Fibroblast of lung (primary cell): ENCODE results near the gene ERP44. TPM values are rescaled to one million over a fixed set of nuclear protein-coding genes. Genes with fewer than 3 reads are reported as not detected.

Source experiments
- DNase-seq, 2 donors: peaks; one replicate each; pipeline versions ENCODE4 v3.0.0 to v3.0.0-alpha.2; 2010; ENCODE audit warnings: low read depth in 2 of 2
- H2AFZ ChIP-seq: 2 replicates; pipeline ENCODE4 v1.5.1; 2012; ENCODE audit warnings: low read length, control low read depth, inconsistent platforms
- H3K27ac ChIP-seq: 2 replicates; pipeline ENCODE4 v1.5.1; 2011; ENCODE audit warnings: low read length, control low read depth; ENCODE audit not compliant: insufficient read depth
- H3K27me3 ChIP-seq: 2 replicates; pipeline ENCODE4 v1.5.1; 2011; ENCODE audit warnings: mild to moderate bottlenecking, low read length; ENCODE audit not compliant: control insufficient read depth, insufficient read depth
- H3K36me3 ChIP-seq: 2 replicates; pipeline ENCODE4 v1.5.1; 2011; ENCODE audit warnings: low read length; ENCODE audit not compliant: control insufficient read depth, insufficient read depth
- H3K4me1 ChIP-seq: 2 replicates; pipeline ENCODE4 v1.5.1; 2011; ENCODE audit warnings: low read length; ENCODE audit not compliant: control insufficient read depth, insufficient read depth; ENCODE audit errors: extremely low read depth
- H3K4me2 ChIP-seq: 2 replicates; pipeline ENCODE4 v1.5.1; 2011; ENCODE audit warnings: low read length, control low read depth; ENCODE audit not compliant: insufficient read depth; ENCODE audit errors: extremely low read depth
- H3K4me3 ChIP-seq, 4 experiments: fragments of 200-600 bp in 1 of 4; sonication (generic) in 1 of 4; replicated peaks in 1 of 4; 2 replicates each; pipeline ENCODE4 v1.5.1; 2011 to 2016; ENCODE audit warnings: low read length in 4 of 4, low read depth in 3 of 4, mild to moderate bottlenecking in 3 of 4, control low read depth in 2 of 4, inconsistent platforms in 1 of 4, mixed read lengths in 1 of 4; ENCODE audit not compliant: insufficient read depth in 1 of 4; ENCODE audit errors: control extremely low read depth in 1 of 4
- H3K79me2 ChIP-seq: 2 replicates; pipeline ENCODE4 v1.5.1; 2012; ENCODE audit warnings: mild to moderate bottlenecking, low read length, inconsistent platforms; ENCODE audit not compliant: control insufficient read depth, insufficient read depth
- H3K9ac ChIP-seq: 2 replicates; pipeline ENCODE4 v1.5.1; 2011; ENCODE audit warnings: mild to moderate bottlenecking, low read length, control low read depth; ENCODE audit not compliant: insufficient read depth
- H3K9me3 ChIP-seq: 2 replicates; pipeline ENCODE4 v1.5.1; 2012; ENCODE audit warnings: low read depth, low read length; ENCODE audit not compliant: control insufficient read depth, insufficient read depth
- H4K20me1 ChIP-seq: 2 replicates; pipeline ENCODE4 v1.5.1; 2011; ENCODE audit warnings: low read length; ENCODE audit not compliant: control insufficient read depth, insufficient read depth; ENCODE audit errors: extremely low read depth
- EZH2 ChIP-seq: IDR thresholded peaks from 2 replicates; pipeline ENCODE4 v1.5.1; 2012; ENCODE audit warnings: low read length, control low read depth, mild to moderate bottlenecking; ENCODE audit errors: missing control alignments
- polyA plus RNA-seq, 2 donors: library from polyadenylated mRNA; depleted of rRNA in 1 of 2; stranded (reverse) in 1 of 2; unstranded in 1 of 2; fragments of >200 nt; gene quantifications; 2 replicates each; pipeline ENCODE4 v1.2.1, GENCODE V29; 2011 to 2012; ENCODE audit warnings: missing spikeins in 1 of 2
- total RNA-seq: library from RNA; depleted of rRNA; stranded (reverse); fragments of >200 nt; gene quantifications from 2 replicates; pipeline ENCODE4 v1.2.1, GENCODE V29; 2014
- TF ChIP-seq, protein P1 (sequence below), 2 donors: IDR thresholded peaks in 1 of 2; conservative IDR thresholded peaks in 1 of 2; 1 replicate in 1 of 2; 2 replicates in 1 of 2; pipeline ENCODE4 v1.5.1; 2011 to 2012; ENCODE audit warnings: low read length in 2 of 2, control low read depth in 1 of 2, inconsistent platforms in 1 of 2, low read depth in 1 of 2, mild to moderate bottlenecking in 1 of 2

Gene ERP44
- total and polyA plus RNA-seq, 2 donors (not counting 1 experiment from before 2014, with no cell fraction given), result 8.6 to 24.0 TPM

DNA sequence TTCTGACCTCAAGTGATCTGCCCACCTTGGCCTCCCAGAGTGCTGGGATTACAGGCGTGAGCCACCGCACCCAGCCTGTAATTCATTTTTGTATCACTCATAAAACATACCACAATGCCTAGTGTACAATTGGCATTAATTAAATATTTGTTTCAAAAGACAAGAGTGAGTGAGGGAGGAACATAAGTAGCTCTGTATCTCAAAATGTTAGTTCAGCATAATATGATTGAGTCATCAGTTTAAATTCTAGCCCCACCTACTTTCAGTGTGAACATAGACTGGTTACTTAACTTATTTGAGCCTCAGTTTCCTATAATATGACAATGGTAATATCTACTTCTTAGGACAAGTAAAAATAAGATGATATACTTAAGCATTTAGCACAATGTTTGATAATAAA lies 27.1 kb upstream of the ERP44 start:
- DNase-seq, result no peak
- H3K9ac ChIP-seq, result no peak overlapping the region
- no peak for TF ChIP-seq EZH2
- TF ChIP-seq, protein P1, sequence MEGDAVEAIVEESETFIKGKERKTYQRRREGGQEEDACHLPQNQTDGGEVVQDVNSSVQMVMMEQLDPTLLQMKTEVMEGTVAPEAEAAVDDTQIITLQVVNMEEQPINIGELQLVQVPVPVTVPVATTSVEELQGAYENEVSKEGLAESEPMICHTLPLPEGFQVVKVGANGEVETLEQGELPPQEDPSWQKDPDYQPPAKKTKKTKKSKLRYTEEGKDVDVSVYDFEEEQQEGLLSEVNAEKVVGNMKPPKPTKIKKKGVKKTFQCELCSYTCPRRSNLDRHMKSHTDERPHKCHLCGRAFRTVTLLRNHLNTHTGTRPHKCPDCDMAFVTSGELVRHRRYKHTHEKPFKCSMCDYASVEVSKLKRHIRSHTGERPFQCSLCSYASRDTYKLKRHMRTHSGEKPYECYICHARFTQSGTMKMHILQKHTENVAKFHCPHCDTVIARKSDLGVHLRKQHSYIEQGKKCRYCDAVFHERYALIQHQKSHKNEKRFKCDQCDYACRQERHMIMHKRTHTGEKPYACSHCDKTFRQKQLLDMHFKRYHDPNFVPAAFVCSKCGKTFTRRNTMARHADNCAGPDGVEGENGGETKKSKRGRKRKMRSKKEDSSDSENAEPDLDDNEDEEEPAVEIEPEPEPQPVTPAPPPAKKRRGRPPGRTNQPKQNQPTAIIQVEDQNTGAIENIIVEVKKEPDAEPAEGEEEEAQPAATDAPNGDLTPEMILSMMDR (conservative IDR thresholded peaks at IDR 0.05 in 1 of 2, IDR thresholded peaks at IDR 0.05 in 1 of 2; ENCODE audit: low read depth in 1 of 2, low read length in 2 of 2), result no peak
- no peaks in the 10 kb centered on the region for H3K4me1 ChIP-seq
- H3K27me3 ChIP-seq, result no peaks in the 10 kb centered on the region
- H3K4me2 ChIP-seq, result no peak overlapping the region
- H3K79me2 ChIP-seq, result no peaks in the 10 kb centered on the region
- H2AFZ ChIP-seq, result no peak overlapping the region
- H4K20me1 ChIP-seq, result no peaks in the 10 kb centered on the region
- no peak overlapping the region for H3K27ac ChIP-seq
- no peaks in the 10 kb centered on the region for H3K36me3 ChIP-seq
- no peaks in the 10 kb centered on the region for H3K9me3 ChIP-seq
- H3K4me3 ChIP-seq, result no peak overlapping the region

DNA sequence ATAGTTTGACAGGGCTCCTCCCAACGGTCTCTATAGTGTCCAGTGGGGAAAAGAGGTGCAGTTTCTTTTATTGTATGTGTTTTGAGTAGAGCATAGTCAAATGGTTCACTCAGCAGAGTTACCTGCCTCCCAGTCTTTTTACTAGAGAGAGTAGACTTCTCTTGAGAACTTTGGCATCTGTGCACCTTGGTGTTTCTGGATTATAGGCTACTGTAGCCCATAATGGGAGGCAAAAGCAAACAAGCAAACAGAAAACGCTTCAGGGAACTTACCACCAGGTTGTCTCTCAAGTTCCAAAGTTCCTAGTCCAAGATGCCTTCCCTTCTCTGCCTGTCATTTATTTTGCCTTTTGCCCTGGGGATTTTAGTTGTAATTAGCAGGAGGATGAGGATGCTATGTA lies 26.4 kb upstream of the ERP44 start:
- no peaks in the 10 kb centered on the region for H3K4me1 ChIP-seq
- no peak overlapping the region for H3K27ac ChIP-seq
- no peak overlapping the region for H3K4me3 ChIP-seq
- H3K9me3 ChIP-seq, result no peaks in the 10 kb centered on the region
- H3K36me3 ChIP-seq, result no peaks in the 10 kb centered on the region
- DNase-seq, result no peak
- TF ChIP-seq, protein P1 (conservative IDR thresholded peaks at IDR 0.05 in 1 of 2, IDR thresholded peaks at IDR 0.05 in 1 of 2; ENCODE audit: low read depth in 1 of 2, low read length in 2 of 2), result no peak
- TF ChIP-seq EZH2, result no peak
- H3K27me3 ChIP-seq, result no peaks in the 10 kb centered on the region
- no peaks in the 10 kb centered on the region for H3K79me2 ChIP-seq
- H2AFZ ChIP-seq, result no peak overlapping the region
- H4K20me1 ChIP-seq, result no peaks in the 10 kb centered on the region
- no peak overlapping the region for H3K9ac ChIP-seq
- H3K4me2 ChIP-seq, result no peak overlapping the region

DNA sequence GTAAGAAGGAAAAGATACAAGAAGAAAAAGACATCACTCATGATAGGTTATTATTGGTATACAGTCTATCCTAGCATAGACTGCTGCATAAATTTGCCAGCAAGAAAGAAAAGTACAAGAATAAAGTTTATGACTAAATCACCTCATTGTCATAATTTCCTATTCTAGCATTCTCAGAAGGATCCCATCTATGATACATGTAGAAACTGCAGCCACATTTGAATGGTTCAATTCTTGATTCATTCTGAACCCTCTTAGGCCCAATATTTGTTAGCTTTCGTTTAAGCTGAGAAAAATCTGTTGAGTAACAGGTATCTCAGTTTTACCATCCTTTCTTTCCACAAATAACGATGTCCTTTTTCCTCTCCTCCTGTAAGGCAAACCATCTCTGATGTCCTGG lies 21.5 kb upstream of the ERP44 start:
- H4K20me1 ChIP-seq, result no peaks in the 10 kb centered on the region
- no peaks in the 10 kb centered on the region for H3K27me3 ChIP-seq
- H3K4me3 ChIP-seq, result no peak overlapping the region
- H3K9ac ChIP-seq, result no peak overlapping the region
- H2AFZ ChIP-seq, result no peak overlapping the region
- no peak overlapping the region for H3K27ac ChIP-seq
- no peak overlapping the region for H3K4me2 ChIP-seq
- no peaks in the 10 kb centered on the region for H3K4me1 ChIP-seq
- H3K9me3 ChIP-seq, result no peaks in the 10 kb centered on the region
- no peak for DNase-seq
- no peak for TF ChIP-seq EZH2
- TF ChIP-seq, protein P1 (conservative IDR thresholded peaks at IDR 0.05 in 1 of 2, IDR thresholded peaks at IDR 0.05 in 1 of 2; ENCODE audit: low read depth in 1 of 2, low read length in 2 of 2), result no peak
- no peaks in the 10 kb centered on the region for H3K79me2 ChIP-seq
- no peaks in the 10 kb centered on the region for H3K36me3 ChIP-seq
